GM10248 (cell line): ENCODE data around the gene DISC1.

ENCODE experiments used
- CTCF ChIA-PET: fragments of 300-600 bp; sonication (Branson Sonifier 250); formaldehyde crosslinking; extraction: SDS; loops from one replicate; lab custom pipeline; 2021; ENCODE audit warnings: antibody characterized with exemption; lab: Yijun Ruan, JAX
- POLR2A ChIA-PET: fragments of 350-650 bp; sonication (Branson Sonifier 250); formaldehyde crosslinking; extraction: SDS; loops from one replicate; lab custom pipeline; 2020; ENCODE audit warnings: antibody characterized with exemption; lab: Yijun Ruan, JAX
- DNase-seq: peaks from one replicate; pipeline ENCODE4 v3.0.0; 2012; ENCODE audit errors: extremely low spot score
- CTCF ChIP-seq: IDR thresholded peaks from 2 replicates; pipeline ENCODE4 v1.5.1; 2012; ENCODE audit warnings: mild to moderate bottlenecking, low read depth; ENCODE audit errors: extremely low read depth, missing control alignments, control extremely low read depth

The DISC1 gene

DNA sequence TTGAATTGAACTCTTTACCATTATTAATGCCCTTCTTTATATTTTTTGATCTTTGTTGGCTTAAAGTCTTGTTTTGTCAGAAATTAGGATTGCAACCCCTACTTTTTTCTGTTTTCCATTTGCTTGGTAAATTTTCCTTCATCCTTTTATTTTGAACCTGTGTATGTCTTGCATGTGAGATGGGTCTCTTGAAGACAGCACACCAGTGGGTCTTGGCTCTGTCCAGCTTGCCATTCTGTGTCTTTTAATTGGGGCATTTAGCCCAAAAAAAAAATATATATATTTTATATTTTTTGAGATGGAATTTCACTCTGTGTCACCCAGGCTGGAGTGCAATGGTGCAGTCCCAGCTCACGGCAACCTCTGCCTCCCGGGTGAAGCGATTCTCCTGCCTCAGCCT is 33.6 kb downstream of the DISC1 start:
- no peak for TF ChIP-seq CTCF
- no peak for DNase-seq
- POLR2A ChIA-PET: no interaction called here
- CTCF ChIA-PET: no interaction called here

- DNase-seq: no peak
- TF ChIP-seq CTCF: no peak
- ChIA-PET POLR2A (no interaction called here), CTCF (interaction anchor here (1.1 to 1.2 kb wide), 2 partner anchors 10 to 203 kb away, joined by 3 read pairs; no protein-coding TSS in a partner anchor)
Observed at GRCh38 chr1:231663211-231663792, 36.7 kb downstream of the DISC1 start.

GRCh38 chr1:231665101-231665500 is 38.5 kb downstream of the DISC1 start:
- POLR2A ChIA-PET: no interaction called here
- DNase-seq: no peak

DNA sequence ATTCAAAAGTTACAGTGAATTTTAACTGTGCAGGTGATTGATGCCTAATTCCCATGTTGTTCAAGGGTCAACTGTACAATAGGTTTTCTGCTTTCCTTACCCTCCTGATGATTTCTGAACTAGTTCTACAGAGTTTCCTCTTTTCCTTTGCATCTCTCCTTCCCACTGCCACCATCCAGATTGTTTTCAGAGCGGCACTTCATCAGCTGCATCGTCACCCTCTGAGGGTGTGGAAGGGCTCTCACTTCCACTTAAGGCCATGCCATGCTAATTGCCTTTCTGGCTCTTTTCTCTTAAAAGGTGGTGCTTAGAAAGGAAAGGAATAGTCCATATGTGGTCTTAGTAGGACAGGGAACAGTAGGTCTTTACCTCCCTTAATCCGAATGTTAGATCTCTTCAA is 39.1 kb downstream of the DISC1 start:
- TF ChIP-seq CTCF: no peak
- DNase-seq: no peak
- POLR2A ChIA-PET: no interaction called here
- CTCF ChIA-PET: interaction anchor here (2.0 kb wide), 1 partner anchor 16 kb away, joined by 6 read pairs; no protein-coding TSS in a partner anchor

More at GRCh38 chr1:231665101-231665500, 38.5 kb downstream of the DISC1 start:
- CTCF ChIA-PET: no interaction called here
- TF ChIP-seq CTCF: no peak

DNA sequence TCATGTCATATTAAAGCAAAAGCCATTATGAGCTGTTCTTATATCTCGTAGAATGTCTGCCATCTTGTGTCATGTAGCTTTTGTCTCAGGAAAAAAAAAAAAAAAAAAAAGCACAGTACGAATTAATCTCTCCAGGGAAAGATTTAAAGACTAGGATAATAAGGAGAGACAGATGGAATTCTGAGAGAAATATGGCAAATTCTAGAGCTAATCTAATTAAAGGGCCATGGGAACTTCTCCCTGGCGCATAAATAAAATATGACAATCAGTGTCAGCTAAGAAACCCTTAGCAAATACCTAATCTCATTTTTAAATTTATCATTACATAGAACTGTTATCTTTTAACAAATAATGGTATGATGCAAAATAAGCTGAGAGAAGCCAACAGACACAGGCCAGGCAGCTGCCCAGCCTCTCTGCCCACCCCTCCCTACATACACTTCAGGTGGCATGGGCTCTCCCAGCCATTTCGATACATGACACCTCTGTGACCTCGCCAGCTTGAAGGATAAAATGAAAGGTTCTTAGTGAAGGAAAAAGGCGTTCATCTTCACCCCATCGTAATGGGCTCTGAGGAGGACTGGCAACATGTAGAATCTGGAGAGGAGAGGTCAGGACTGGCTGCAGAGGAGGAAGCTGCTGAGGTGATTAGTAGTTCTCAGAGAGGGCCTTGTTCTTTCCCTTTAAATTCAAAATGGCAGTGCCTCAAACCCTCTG is 39.8 kb downstream of the DISC1 start:
- DNase-seq: no peak
- CTCF ChIA-PET: interaction anchor here (2.0 kb wide), 1 partner anchor 15 kb away, joined by 6 read pairs; no protein-coding TSS in a partner anchor
- no peak for TF ChIP-seq CTCF
- POLR2A ChIA-PET: no interaction called here

- ChIA-PET POLR2A (no interaction called here), CTCF (interaction anchor here (2.0 kb wide), 1 partner anchor 14 kb away, joined by 6 read pairs; no protein-coding TSS in a partner anchor)
- no peak for DNase-seq
- no peak for TF ChIP-seq CTCF
Observed at GRCh38 chr1:231666937-231667608, 40.5 kb downstream of the DISC1 start.
